MCF 10A (cell line): Measurements from ENCODE around the gene SYCP2L. TPM values are rescaled to one million over a fixed set of nuclear protein-coding genes. Genes with fewer than 3 reads are reported as not detected.
"Not testable (repeated sequence)": the region's sequence is repeated elsewhere in the genome, so short reads cannot be mapped to it uniquely, and the experiment has no call there.

ENCODE experiments used
- BruUV-seq: library from RNA; stranded (reverse); fragments of 400-500 nt; replicated peaks from 2 replicates; lab custom pipeline; 2021; lab: Mats Ljungman, UMichigan
- CTCF ChIA-PET: fragments of 300-600 bp; sonication (Branson Sonifier 250); formaldehyde crosslinking; extraction: SDS; loops from one replicate; lab custom pipeline; 2021; ENCODE audit warnings: antibody characterized with exemption, inconsistent platforms; lab: Yijun Ruan, JAX
- POLR2A ChIA-PET: fragments of 300-600, 350-650 bp; sonication (Branson Sonifier 250); formaldehyde crosslinking; extraction: SDS; loops from one replicate; lab custom pipeline; 2020; ENCODE audit warnings: antibody characterized with exemption, inconsistent platforms; lab: Yijun Ruan, JAX
- DNase-seq: peaks from one replicate; pipeline ENCODE4 v3.0.0-alpha.2; 2018; ENCODE audit not compliant: unreplicated experiment
- H3K27ac Mint-ChIP-seq: one replicate; pipeline ENCODE4 v1.8.0; 2022; ENCODE audit warnings: mild to moderate bottlenecking, low read depth, mixed read lengths; ENCODE audit not compliant: unreplicated experiment
- H3K27me3 Mint-ChIP-seq: one replicate; pipeline ENCODE4 v1.8.0; 2022; ENCODE audit warnings: mixed read lengths; ENCODE audit not compliant: insufficient read depth, unreplicated experiment
- H3K36me3 Mint-ChIP-seq: one replicate; pipeline ENCODE4 v1.8.0; 2022; ENCODE audit warnings: mild to moderate bottlenecking, moderate library complexity, mixed read lengths; ENCODE audit not compliant: insufficient read depth, unreplicated experiment
- H3K4me1 Mint-ChIP-seq: one replicate; pipeline ENCODE4 v1.8.0; 2022; ENCODE audit warnings: mixed read lengths; ENCODE audit not compliant: insufficient read depth, unreplicated experiment
- H3K4me3 Mint-ChIP-seq: one replicate; pipeline ENCODE4 v1.8.0; 2022; ENCODE audit warnings: mild to moderate bottlenecking, moderate library complexity, mixed read lengths; ENCODE audit not compliant: unreplicated experiment
- H3K9me3 Mint-ChIP-seq: one replicate; pipeline ENCODE4 v1.8.0; 2022; ENCODE audit warnings: mixed read lengths; ENCODE audit not compliant: unreplicated experiment
- CTCF ChIP-seq: fragments of 200-600 bp; IDR thresholded peaks from one replicate; pipeline ENCODE4 v1.8.0; 2022; ENCODE audit warnings: antibody characterized with exemption, mild to moderate bottlenecking; ENCODE audit not compliant: unreplicated experiment
- intact Hi-C: fragments of 100-400 bp; cut with micrococcal nuclease; formaldehyde crosslinking; loops from 2 replicates; pipeline ENCODE4 v1.14.1; 2022
- total RNA-seq: library from RNA; stranded (reverse); gene quantifications from 2 replicates; pipeline ENCODE4 v1.2.3, GENCODE V29; 2022

The SYCP2L gene
- total RNA-seq, 1 experiment from 2014 or later: not detected

- no peak for TF ChIP-seq CTCF
- Mint-ChIP-seq H3K4me3 (no peak overlapping the region), H3K27ac (no peak overlapping the region), H3K36me3 (no peaks in the 10 kb centered on the region), H3K27me3 (no peaks in the 10 kb centered on the region), H3K4me1 (no peaks in the 10 kb centered on the region), H3K9me3 (no peaks in the 10 kb centered on the region)
- DNase-seq: no peak
- BruUV-seq: no TSS peak
- POLR2A ChIA-PET: no interaction called here
- intact Hi-C loops: no loop called here
- CTCF ChIA-PET: no interaction called here
These were observed 9.8 kb upstream of the SYCP2L start for GRCh38 chr6:10877012-10877411.

GRCh38 chr6:10877871-10878270 is 9.0 kb upstream of the SYCP2L start:
- H3K36me3 Mint-ChIP-seq: no peaks in the 10 kb centered on the region
- no TSS peak for BruUV-seq
- ChIA-PET CTCF (no interaction called here), POLR2A (no interaction called here)
- intact Hi-C loops: no loop called here
- no peak overlapping the region for H3K27ac Mint-ChIP-seq
- no peak overlapping the region for H3K4me3 Mint-ChIP-seq
- no peak for TF ChIP-seq CTCF
- H3K9me3 Mint-ChIP-seq: no peaks in the 10 kb centered on the region
- no peaks in the 10 kb centered on the region for H3K4me1 Mint-ChIP-seq
- no peak for DNase-seq
- no peaks in the 10 kb centered on the region for H3K27me3 Mint-ChIP-seq

GRCh38 chr6:10880366-10880765 is 6.5 kb upstream of the SYCP2L start:
- TF ChIP-seq CTCF: no peak
- ChIA-PET CTCF (no interaction called here), POLR2A (no interaction called here)
- Mint-ChIP-seq H3K9me3 (no peaks in the 10 kb centered on the region), H3K27me3 (no peaks in the 10 kb centered on the region), H3K27ac (no peak overlapping the region), H3K4me3 (no peak overlapping the region), H3K4me1 (no peaks in the 10 kb centered on the region), H3K36me3 (no peaks in the 10 kb centered on the region)
- BruUV-seq: no TSS peak
- DNase-seq: no peak
- intact Hi-C loops: no loop called here

- H3K36me3 Mint-ChIP-seq, CTCF ChIA-PET, H3K9me3 Mint-ChIP-seq, H3K27ac Mint-ChIP-seq, H3K27me3 Mint-ChIP-seq, POLR2A ChIA-PET, BruUV-seq, DNase-seq, intact Hi-C loops, H3K4me3 Mint-ChIP-seq, H3K4me1 Mint-ChIP-seq: not testable (repeated sequence)
These were observed 4.6 kb upstream of the SYCP2L start for GRCh38 chr6:10882253-10882630.

GRCh38 chr6:10882657-10883171 is 4.1 kb upstream of the SYCP2L start:
- peaks cover 3% of the 10 kb centered on the region for H3K9me3 Mint-ChIP-seq
- no peak overlapping the region for H3K4me3 Mint-ChIP-seq
- ChIA-PET POLR2A (no interaction called here), CTCF (no interaction called here)
- intact Hi-C loops: no loop called here
- TF ChIP-seq CTCF: no peak
- no peaks in the 10 kb centered on the region for H3K4me1 Mint-ChIP-seq
- no peak overlapping the region for H3K27ac Mint-ChIP-seq
- no TSS peak for BruUV-seq
- no peak for DNase-seq
- no peaks in the 10 kb centered on the region for H3K36me3 Mint-ChIP-seq
- no peaks in the 10 kb centered on the region for H3K27me3 Mint-ChIP-seq
